Smooth muscle cell of the brain vasculature (primary cell): ENCODE results near the gene C9orf40.
A peak's percentile ranks its signal among the peaks of the same experiment; 100 is the strongest.

Experiments used
- DNase-seq: peaks from one replicate; pipeline ENCODE4 v3.0.0-alpha.2; 2012; ENCODE audit warnings: low read depth, low spot score

The C9orf40 gene, protein sequence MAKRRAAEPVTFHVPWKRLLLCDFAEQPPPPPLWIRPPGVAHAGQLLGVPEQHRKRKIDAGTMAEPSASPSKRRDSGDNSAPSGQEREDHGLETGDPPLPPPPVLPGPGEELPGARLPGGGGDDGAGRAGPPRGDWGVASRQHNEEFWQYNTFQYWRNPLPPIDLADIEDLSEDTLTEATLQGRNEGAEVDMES

DNA sequence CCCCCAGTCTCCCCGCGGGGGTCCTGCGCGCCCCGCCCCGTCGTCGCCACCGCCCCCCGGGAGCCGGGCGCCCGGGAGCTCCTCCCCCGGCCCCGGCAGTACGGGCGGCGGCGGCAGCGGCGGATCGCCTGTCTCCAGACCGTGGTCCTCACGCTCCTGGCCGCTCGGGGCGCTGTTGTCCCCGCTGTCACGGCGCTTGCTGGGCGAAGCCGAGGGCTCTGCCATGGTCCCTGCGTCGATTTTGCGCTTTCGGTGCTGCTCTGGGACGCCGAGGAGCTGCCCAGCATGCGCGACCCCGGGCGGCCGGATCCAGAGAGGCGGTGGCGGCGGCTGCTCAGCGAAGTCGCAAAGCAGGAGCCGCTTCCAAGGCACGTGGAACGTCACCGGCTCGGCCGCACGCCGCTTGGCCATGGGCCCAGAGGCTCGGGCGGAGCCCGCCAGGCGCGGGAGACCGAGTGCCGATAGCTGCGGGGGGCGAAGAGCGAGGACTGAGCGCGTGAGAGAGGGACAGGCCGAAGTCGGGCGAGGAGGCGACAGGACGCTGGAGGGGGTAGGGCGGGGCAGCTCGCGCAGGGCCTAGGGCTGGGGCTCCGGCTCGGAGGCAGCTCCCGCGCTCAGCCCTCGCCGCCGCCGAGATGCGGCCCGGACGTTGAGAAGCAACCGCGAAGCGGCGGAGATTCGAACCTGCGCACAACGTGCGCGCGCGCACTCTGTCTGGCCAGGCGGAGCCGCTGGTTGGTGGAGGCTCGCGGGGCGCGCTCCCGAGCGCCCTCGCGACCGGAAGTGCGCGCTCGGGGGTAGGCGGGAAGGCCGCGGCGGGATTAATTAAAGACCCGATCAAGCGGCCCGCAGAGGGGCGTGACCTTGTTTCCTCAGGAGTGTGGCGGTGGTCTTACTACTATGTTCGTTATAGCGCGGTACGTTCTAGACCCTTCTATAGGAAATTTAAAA lies at the start of gene C9orf40:
TSS of gene C9orf40 (minus strand) at position 712 of the 951 bp plus-strand sequence. CDS start at position 411, 301 bp downstream.
- DNase-seq: peak; percentile 53

DNA sequence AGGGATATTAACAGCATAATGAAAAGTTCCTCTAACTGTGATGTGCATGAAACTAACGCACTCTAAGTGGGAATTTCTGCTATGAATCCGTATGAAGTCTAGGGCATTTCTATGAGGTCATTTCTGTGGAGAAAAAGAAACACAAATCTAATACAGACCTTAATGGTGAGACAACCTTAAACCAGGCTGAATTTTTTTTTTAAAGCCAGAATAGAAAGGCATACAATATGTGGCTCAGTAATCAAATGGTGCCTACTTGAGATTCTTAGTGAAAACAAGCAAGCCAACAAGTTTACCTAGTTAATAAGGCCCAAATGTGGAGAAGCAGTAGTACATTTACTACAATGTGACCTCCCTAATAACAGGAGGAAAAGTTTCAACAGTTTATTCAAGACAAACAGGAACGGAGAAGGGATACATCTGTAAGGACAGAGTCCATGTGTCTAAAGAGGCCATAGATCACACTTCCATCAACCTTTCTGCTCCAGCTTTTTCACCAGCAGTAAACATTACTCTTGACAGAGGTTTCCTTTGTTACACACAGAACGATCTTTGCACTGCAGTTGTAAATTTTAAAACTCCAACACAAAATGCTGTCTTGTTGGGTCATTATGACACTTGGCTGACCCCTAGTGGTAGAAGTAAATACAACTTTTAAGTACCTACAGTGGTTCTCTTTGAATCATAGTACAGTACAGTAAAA lies 49.2 kb upstream of the C9orf40 start:
- peak; percentile 74 for DNase-seq

DNA sequence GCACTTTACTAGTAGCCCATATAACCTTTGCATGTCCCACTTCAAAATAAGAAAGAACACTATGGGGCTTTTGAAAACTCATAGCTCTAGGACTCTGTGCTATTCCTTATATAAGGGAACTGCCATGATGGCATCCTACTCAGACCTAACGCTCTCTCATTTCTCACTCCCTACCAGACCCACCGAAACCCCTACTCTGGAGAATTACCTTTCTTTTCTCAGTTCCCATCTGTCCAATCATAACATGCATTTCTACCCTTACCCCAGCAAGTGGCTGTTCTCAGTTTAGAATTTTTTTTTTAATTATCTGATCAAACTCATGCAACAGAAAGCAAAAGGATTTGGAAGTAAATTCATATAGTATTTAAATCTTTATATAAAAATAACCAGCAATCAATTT lies 48.1 kb upstream of the C9orf40 start:
- no peak for DNase-seq

DNA sequence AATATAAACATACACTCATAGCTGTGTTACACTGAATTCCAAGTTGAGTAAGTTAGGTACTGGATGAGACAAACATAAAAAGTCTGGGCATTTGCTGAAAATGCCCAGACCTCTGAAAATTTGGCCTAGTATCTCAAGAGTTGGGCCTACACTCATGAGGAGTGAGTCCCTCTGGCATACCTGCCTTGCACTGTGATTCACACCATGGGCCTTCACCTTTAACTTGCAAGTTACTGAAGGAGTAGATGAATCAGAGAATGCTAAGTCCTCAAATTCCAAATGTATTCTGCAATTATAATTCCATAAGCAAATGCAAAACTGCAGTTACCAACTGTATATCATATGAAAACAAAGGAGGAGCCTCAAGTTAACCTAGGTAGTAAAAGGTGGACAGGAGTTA lies 32.3 kb upstream of the C9orf40 start:
- no peak for DNase-seq

DNA sequence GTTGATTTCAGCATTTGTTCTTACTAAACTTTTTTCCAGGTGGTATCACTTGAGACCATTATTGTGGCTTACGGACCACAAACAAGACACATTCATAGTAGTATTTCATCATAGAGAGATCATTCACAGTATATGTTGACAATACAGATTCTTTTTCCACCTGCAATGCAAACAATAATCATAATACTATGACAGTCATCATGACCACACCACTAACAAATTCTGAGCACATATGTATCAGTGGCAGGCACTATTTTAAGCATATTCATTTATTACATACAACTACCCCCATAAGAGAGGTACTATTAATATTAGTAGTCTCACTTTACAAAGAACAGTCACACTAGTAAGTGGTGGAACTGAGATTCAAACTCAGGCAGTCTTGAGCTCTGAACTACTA lies 31.0 kb upstream of the C9orf40 start:
- no peak for DNase-seq

DNA sequence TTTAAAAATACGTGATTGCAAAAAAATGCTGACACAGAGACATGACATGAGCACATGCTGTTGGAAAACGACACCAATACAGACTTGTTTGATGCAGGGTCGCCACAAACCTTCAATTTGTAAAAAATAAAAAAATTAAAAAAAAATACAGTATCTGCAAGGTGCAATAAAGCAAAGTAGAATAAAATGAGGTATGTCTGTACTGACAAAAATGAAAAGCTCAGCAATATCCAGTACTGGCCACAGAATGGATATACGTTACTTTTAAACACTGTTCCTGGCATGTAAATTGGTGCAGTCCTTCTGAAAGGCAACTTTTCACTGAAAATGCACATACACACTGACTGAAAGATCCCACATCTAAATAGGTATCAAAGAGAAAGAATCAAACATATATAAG lies 27.1 kb upstream of the C9orf40 start:
- no peak for DNase-seq

DNA sequence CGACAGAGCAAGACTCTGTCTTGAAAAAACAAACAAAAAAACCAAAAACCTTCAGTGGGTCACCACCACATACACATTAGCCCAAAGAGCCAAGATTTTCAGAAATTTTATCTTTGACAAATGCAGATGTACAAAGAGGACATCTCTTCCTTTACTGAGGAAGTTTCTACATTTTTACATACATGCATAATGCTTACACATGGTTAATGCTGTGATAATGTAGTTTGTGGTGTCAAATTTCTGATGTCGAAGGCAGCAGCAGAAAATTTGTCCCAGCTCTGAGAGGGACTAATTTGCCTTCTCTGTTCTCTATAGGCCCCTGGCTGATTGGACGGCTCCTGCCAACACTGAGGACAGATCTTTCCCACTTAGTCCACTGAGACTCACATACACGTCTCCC lies 24.6 kb upstream of the C9orf40 start:
- DNase-seq: no peak

DNA sequence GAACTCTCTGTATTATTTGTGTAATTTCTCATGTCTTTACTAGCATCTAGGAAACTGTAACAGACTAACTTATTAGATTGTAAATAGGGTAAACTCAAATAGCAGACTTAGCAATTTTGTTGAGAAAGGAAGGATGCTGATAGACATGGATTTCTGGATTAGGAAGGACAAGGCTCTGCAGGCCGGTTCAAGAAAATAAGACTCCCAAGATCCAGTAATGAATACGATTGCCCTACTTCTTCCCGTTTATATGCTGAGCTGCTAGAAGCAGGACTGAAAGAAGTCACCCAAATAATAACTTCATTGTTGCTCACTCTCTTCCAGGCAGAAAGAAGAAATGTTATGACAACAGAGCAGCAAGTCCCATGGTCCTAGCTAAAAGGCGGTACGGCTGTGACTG lies 22.8 kb upstream of the C9orf40 start:
- DNase-seq: no peak

DNA sequence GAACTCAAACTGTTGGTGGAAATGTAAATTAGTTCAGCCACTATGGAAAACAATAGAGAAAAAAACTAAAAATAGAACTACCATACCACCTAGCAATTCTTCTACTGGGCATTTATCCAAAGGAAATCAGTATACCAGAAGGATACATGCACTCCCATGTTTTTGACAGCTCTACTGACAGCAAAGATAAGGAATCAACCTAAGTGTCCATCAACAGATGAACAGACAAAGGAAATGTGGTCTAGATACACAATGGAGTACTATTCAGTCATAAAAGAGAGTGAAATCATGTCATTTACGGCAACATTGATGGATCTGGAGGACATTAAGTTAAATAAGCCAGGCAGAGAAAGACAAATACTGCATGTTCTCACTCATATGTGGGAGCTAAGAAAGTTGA lies 21.8 kb upstream of the C9orf40 start:
- no peak for DNase-seq

DNA sequence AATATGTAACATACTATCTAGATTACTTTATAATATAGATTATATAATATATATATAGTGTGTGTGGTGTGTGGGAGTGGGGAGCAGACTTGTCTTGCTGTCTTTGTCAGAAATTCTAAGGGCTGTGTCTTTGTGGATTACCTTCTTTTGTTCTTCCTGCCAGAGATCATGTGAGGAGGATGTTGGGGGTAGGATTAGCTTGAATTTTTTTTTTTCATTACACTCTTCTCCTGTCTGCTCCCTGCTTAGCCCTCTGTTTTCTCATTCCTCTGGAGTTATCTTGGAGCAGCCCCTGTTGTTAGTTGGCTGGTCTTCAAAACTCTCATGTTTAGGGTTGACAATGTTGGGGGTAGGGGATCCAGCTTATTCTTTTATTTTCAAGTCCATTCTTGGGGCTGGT lies 21.0 kb upstream of the C9orf40 start:
- no peak for DNase-seq

DNA sequence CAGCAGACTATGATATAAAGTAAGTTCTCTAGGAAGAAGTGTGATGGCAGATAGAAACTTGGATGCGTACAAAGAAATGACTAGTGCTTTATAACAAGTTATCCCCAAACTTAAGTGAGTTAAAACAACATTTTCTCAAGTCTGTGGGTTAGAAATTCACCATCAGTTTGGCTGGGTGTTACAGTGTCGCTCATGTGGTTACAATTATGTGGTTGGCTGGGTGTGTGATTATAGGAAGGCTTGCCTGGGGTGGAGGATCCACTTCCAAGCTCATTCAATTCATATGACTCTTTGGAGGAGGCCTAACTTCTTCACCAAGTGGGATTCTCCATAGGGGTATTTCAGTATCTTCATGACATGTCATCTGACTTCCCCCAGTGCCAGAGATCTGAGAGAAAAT lies 10.3 kb upstream of the C9orf40 start:
- DNase-seq: no peak

DNA sequence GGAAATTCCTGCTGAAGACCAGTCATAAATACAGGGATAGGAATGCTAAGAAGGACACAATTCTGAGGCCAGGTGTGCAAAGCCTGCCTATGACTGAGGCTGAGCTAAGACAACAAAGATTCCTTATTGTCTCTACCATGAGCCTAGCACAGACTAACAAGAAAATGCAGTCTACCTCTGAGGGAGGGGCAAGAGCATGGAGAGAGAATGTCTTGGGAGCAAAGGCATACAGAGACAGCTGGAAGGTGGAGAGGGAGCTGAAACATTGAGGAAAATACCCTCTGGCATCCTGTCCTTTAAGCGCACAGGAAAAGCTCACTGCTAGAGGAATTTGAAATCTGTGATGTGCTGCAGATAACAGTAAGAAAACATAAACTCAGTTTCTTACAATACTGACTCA lies 8.8 kb upstream of the C9orf40 start:
- DNase-seq: no peak

DNA sequence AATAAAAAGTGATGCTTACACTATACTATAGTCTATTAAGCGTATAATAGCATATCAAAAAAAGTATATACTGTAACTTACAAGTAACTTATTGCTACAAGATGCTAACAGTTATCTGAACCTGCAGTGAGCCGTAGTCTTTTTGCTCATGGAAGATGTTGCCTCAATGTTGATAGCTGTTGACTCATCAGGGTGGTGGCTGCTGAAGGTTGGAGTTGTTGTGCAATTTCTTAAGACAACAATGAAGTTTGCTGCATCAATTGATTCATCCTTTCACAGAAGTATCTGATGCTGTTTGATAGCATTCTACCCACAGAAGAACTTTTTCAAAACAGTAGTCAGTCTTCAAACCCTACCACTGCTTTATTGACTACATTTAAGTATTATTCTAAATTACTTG lies 7.8 kb upstream of the C9orf40 start:
- DNase-seq: no peak

DNA sequence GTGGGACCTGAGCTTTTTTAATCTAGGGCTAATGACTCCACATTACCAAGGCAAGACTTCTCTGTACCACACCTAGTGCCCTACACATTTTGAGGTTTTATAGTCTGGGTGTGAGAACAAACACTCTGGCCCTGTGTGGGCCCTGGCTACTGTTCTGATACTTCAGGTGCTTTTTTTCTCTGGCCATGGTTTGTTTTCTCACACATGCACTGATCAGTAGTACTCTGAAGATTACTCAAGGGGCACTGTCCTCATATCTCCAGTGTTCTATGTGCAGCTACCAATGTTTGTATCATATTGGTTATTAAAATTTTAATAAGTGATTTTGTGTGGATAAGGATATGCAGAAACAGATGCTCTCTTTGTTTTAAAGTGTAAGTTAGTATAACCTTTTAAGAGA lies 5.9 kb upstream of the C9orf40 start:
- DNase-seq: no peak

DNA sequence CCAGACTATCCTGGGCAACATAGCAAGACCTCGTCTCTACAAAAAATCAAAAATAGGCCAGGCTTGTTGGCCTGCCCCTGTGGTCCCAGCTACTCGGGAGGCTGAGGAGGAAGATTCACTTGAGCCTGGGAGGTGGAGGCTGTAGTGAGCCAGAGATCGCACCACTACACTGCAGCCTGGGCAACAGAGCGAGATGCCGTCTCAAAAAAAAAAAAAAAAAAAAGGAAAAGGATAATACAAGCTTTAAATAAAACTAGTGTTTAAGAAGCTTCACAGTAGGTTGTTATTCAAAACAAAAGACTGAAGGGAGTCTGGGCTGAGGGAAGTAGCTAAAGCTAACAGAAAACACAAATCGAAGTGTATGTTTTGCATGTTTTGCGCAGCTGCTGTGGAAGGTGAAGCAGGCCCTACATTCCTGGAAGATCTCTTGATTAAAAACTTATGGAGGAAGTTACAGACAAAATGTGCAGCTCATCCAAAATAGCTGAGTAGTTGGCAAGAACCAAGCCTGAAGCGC lies 581 bp upstream of the C9orf40 start:
- DNase-seq: peak; percentile 4

DNA sequence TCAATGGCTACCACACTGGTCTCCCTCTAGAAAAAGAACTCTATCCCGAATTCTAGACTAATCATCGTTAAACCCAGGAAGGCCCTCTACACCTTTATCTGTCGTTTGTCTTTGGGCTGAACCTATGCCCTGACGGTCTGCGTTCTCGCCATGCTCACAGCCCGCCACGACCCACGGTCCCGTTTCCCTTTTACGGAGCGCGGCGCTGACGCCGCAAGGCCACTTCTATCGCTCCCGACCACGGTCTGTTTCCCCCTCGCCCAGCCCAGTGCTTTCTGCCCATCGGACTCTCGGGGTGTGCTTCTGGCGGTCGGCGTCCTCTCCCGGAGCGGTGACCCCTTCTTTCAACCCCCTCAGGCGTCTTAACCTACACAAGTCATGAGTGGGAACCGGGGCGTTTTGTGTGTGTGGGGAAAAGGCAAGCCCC lies 974 bp downstream of the C9orf40 start:
- peak; percentile 10 for DNase-seq

DNA sequence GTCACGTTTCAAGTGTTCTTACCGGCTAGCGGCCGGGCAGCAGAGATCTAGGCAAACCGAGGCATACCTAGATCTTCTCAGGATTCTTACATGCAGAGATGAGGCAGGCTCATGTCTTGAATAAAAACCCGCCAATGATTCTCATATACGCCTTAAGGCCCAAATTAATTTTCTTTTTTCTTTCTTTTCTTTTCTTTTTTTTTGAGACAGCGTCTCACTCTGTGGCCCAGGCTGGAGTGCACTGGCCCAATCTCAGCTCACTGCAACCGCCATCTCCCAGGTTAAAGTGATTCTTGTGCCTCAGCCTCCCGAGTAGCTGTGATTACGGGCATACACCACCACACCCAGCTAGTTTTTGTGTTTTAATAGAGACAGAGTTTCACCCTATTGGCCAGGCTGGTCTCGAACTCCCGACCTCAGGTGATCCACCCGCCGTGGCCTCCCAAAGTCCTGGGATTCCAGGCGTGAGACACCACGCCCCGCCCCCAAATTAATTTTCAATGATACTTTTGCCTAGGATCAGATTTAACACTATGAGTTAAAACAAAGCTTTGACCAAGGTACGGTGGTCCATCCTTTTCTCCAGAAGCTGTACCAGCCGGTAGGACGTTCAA lies 1.5 kb downstream of the C9orf40 start:
- no peak for DNase-seq

DNA sequence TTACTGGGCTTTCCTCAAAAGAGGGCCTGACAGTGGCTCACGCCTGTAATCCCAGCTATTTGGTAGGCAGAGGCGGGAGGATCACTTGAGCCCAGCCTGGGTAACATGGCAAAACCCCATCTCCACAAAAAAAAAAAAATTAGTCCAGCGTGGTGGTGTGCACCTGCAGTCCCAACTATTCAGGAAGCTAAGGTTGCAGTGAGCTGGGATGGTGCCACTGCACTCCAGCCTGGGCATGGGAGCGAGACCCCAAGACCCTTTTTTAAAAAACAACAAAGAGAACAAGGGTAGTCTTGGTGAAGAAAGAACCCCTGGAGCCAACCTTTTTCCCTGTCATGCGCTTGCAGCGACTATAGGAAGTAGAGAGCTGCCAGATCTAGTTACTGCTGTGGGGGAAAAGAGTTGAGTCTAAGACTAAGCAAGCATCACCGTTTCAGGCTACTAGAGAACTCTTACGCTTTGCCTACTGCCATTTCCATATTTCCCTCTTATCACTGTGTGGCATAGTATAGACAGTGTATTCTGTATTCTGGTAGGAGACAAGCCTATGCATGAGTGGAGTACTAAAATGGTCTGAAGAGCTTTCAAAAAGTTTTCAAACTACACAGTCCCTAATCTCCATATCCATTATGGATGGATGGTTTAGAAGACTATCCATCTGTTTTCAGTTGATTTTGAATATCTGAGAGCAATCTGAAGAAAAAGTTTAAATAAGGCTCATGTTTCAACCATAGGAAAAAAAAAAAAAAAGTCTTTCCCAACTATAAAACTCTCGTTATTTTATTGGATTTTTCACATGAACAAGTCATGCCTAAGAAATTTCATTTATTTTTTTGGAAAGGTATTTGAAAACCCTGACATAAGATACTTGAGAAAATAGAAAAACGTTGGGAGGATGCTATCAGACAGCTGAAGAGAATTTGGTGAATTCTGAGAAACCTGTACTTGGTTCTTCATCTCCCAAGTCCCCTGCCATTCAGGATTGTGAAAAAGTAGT lies 2.6 kb downstream of the C9orf40 start:
- no peak for DNase-seq

DNA sequence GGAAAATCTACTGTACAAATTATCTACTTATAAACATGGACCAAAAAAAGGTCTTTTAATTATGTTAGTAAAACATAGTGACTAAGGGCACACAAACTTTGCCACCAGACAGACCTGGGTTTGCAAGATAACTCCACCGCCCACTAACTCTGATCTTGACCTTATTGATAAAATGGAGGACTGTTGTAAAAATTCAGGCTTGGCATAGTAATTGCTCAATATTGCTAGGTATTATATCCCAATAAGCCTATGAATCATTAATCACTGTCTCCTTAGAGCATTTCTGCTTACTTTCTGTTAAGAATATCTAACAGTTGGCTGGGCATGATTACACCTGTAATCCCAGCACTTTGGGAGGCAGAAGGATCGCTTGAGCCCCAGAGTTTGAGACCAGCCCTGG lies 3.8 kb downstream of the C9orf40 start:
- no peak for DNase-seq

DNA sequence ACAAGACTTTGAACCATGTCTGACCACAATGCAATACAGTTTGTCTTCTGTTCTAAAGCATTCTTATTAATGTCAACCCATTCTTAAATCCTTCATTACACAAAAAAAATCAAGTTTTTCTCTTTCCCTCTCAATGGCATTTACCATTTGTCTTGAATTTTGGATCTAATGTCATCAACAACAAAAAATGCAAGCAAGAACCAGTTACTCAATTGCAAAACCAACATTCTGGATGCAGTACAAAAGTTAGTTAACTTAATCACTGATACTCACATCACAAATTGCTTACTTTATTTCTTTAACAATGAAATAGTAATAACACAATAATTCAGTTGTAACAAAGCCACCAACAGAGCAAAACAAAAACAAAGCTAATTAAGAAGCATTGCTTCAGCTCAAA lies 6.0 kb downstream of the C9orf40 start:
- no peak for DNase-seq

DNA sequence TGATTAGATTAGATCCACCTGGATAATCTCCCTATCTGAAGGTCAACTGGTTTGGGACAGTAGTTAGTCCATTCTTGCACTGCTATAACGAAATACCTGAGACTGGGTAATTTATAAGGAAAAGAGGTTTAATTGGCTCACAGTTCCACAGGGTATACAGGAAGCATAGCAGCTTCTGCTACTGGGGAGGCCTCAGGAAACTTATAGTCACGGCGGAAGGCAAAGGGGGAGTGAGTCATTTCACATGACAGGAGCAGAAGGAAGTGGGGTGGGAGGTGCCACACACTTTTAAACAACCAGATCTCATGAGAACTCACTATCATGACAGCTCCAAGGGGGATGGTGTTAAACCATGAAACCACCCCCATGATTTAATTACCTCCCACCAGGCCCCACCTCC lies 9.9 kb downstream of the C9orf40 start:
- no peak for DNase-seq
